KG1 (cell line): ENCODE results near the gene DCANP1.

Experiments
- DNase-seq: peaks from one replicate; lab custom pipeline; 2025; lab: John Stamatoyannopoulos, UW

Gene DCANP1

DNA sequence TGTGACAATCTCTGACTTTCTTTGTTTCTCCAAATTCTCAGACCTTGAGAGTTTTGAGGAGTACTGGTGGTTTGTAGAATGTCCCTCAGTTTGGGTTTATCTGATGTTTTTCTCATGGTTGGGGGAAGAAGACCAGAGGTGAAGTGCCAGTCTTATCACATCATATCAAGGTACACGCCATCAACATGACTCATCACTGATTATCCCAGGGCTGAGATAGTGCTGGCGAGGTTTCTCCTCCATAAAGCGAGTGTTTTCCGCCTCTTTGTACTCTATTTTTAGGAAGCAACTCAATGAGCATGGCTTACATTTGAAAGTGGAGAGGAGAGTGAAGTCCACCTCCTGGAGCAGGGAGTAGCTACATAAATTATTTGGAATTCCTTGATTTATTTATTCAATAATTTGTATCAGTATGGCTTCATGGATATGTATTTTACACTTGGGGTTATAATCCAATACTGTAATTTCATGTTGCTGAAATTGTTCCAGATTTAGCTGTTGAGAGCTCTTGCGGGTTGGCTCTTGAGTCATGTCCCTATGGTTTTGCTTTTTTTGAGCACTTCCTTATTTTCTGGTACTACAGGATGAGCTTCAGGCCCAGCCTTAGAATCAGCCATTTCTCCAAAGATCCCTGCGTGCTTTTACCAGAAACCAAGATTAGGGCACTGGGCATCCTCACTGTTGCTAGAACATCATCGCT lies 23.9 kb downstream of the DCANP1 start:
- DNase-seq = no peak

DNA sequence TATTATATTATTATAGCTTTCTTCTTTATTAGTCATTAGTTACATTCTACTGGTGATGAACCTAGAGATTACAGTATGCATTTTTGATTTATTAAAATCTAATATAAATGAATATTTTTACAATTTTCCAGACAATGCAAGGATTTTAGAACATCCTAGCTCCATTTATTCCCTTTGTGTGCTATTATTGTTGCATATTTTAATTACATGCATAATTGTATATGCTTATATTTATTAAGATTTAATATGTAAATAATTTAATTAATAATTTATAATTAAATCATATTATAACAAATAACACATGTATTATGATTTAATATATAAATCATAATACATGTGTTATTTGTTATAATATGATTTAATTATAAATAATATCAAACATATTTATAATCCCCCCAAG lies 24.7 kb downstream of the DCANP1 start:
- DNase-seq = no peak

DNA sequence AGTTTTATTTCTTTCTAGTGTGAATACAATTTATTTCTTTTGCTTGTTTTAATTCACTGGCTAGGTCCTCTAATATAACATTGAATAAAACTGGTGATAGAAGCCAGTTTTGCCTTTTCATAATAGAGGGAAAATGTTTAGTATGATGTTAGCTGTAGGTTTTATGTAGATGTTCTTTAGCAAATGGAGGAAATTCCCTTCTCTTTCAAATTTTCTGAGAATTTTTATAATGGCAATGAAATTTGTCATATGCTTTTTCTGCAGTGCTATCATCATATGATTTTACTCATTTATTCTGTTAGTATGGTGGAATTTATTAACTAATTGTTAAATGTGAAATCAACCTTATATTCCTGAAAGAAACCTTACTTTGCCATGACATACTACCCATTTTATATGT lies 30.1 kb downstream of the DCANP1 start:
- DNase-seq = no peak

DNA sequence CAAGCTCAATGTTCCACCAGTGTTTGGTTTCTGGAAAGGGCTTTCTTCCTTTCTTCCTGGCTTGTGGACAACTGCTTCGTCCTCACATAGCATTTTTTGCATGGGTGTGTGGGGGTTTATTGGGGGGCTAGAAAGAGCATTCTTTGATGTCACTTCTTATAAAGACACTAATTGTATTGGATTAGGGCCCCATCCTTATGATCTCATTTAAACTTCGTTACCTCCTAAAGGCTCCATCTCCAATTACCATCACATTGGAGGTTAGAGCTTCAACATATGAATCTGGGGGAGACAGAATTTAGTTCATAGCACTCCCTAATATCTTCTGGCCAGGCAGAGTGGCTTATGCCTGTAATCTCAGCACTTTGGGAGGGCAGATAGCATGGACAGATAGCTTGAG lies 42.1 kb downstream of the DCANP1 start:
- no peak for DNase-seq

DNA sequence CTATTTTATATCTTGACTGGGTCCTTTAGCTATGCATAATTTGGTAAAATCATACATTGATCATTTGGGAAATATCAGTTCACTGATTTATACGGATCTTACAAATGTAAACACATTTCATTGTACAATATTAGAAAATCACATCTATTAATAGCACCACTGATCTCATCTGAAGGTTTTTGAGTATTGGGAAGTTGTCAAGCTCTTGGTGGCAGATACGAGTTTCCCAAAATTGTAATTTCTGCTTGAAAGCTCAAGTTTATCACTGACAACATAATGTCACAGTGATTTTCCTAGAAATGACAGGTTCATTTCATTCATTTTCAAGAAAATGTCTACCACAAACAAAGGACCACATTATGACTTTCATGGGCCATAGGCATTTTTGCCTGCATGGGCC lies 45.1 kb downstream of the DCANP1 start:
- DNase-seq = no peak

DNA sequence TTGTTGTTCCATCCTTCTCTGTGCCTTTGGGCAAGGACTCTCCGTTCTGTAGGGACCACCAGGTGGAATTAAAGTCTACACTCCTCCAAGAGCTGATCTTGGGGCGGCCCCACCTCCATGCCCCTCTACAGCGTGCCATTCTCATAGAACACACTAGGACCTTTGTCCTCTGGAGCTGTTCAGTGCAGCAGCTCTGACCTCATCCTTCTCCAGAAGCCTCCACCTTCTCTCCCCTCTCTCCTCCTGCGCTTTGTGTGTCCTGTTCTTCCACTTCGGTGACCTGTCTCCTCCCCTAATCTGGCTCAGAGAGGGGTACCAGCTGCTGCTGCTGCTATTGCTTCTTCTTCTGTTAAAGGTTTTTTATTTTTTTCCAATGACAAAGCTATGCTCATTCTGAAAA lies 46.3 kb downstream of the DCANP1 start:
- DNase-seq = no peak

DNA sequence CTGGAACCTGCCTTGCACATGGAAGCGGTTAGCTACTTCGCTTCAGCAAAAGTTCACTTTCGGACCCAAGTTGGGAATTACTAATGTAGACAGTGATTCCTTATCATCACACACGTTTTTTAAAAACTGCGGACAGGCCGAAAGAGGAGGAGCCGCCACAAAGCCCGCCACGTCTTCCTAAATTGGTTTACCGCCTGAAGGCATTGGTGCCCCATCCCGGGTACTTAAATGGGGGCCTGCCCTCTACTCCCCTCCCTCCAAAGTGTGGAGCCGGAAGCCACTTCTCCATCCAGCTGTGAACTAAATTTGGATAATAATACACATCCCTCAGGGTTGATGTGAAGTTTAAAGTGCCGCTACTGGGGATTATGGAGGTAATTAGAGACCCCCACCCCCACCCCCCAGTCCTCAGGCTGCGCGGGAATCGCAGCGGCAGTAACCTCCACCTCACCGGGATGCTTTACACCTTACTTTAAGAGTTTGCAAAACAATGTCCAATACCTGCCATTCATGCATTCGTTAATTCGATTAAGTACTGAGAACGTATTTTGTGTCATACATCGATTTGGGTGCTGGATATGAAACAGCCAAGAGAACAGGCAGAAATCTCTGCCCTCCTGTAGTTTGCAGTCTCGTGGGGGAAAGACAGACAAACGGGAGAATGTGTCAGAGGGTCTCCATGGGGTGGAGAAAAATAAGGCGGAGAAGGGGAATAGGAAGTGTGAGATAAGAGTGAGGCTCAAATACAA lies 47.2 kb downstream of the DCANP1 start:
- DNase-seq = no peak

DNA sequence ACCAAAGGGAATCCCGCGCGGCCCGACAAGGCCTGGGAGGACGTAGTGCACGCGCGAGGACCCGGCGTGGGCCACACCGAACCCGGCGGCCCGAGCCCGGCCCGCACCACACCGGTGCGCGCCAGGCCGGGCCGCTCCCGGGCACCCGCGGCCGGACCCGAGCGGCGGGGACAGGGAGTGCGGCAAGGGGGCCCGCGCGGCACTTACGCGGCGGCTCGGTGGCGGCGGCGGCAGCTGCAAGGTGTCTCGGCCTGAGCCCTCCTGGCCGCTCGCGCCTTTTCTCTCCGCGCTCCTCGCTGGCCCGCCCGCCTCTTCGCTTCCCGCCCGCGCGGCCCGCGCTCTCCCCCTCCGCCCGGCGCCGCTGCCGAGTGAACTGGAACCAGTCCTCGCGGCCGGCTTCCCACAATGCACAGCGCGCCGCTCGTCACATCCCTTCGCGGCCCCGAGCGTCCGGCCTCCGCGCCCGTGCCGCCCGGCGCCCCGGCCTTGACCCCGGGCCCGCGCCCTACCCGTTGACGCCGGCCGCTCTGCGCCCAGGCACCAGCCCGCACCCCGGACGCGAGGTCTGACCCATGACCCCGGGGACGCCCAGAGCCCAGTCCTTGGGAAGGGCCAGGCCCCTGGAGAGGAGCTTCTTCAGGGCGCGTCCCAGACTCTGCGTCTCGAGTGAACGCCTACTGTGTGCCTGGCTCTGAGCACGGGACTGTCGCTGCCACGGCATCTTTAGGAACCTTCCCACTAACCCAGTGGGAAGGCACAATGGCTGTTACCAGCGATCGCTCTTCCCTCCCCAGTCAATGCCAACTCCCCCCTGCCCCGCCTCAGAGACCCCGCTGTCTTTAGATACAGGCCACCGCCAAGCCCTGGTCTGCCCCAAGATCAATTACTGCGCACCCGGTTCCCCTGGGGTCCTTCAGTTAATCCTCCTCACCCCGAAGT lies 48.0 kb downstream of the DCANP1 start, which contains the start of gene MACROH2A1:
MACROH2A1 (minus strand) TSS at position 377 of the 939 bp plus-strand sequence. CDS start 10,138 bp downstream, outside the sequence.
- no peak for DNase-seq

DNA sequence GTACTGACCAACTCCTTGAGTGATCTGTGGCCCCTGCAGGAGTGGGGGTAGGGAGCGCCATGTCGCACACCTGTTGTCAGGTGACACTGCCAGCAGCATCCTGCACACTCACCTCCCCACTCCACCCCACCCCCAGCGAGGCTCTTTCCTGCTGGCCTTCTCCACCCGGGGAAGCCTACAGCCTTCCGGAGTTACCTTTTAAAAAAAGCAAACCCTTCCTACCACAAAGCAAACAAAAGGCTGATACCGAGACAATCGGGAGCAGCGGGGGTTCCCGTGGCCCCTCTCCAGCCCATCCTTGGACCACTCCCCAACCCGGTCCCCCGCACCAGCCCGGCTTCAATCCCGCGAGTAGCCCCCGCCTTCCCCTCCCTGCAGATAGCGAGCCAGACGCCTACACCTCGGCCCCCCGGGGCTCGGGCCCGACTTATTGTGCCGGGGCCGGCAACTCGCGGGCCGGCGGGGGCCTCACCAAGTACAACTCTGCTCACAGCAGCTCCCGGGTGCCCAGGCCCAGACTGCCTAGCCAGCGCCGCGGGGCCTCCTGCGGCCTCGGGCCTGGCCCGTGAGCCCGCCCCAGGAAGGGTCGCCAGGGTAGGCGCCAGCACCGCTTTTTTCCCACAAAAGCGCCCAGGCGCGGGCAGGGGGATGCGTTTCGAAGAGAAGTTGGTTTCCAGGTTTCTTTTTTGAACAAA lies 48.8 kb downstream of the DCANP1 start:
- DNase-seq = no peak

DNA sequence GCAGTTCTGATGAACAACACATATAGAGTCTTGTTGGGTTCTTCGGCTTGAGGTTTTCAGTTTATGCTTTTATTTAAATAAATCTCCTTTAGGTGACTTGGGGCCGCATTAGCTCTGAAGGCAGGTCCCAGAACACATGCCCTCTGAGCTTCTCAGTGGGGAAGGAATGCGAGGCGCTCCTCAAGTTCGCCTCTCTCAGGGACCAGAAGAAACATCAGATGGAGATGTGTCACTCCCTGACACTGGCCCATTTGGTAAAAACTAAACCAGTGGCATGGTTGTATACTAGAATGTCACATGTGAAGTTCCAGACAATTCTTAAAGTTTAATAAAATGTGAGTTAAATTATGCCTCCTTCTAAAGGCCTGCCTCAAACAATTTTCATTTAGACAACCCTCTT lies 50.1 kb downstream of the DCANP1 start:
- no peak for DNase-seq

DNA sequence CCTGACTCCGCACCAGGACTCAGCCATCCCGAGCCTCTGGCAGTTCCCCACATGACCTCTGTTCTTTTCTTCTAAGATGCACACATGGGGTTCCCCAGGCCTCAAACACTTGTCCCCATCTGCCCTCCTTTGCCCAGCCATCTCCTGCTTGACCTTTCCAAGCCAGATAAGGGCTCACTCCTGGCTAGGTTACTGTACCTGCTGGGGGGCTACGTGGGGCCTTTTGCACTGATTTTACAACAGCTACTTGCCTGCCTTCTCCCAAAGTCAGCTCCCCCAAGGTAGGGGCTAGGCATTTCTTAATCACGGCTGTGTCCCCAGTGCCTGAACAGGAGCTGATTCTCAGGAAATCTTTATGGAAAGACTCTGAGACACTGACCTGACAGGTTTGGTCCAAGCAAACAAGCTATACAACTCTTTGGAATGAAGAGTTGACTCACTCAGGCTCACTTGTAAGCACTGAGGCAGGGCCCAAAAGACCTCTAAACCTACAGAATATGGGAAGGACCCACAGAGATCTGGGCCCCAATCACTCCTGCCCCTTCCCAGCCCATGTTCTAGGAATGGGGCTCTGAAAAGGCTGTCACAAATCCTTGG lies 50.6 kb downstream of the DCANP1 start:
- no peak for DNase-seq

DNA sequence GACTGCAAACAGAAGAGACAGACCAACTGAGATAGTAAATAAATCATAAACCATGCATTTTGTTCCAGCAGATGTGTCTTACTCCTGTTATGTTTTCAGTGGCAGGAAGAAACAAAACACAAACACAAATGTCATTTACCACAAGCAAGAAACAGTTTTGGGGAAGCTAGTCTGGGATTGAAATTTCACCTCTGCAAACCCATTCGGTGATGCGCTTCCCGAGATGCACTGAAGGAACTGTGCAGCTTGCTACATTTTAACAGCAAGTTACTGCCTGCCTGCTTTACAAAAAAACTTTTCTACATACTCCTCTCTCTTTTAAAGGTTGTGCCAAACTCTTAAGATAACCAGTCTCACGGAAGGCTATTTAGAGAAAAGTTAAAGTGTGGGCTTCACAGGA lies 51.3 kb downstream of the DCANP1 start:
- DNase-seq = no peak

DNA sequence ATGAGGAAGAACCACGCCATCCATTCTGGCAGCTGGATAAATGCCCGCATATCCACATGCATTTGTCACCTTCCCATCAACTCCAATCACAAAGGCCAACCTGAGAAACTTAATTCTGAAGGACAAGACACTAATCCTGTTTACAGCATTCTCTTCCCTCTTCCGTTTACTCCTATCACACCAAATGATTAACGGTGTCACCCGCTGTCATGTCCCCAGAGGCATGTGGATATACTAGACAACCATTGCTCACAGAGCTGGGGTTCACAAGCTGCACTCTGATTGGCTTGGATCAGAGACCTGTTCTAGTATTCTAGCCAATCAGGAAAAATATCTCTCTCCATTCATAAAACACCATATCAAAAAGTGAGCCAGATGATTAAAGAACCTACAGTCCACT lies 51.7 kb downstream of the DCANP1 start:
- no peak for DNase-seq
